PC-3 (cell line): ENCODE measurements around the gene CTTNBP2NL.

ENCODE experiments used
- EZH2 ChIP-seq: fragments of 300-600 bp; sonication (generic); IDR thresholded peaks from one replicate; pipeline ENCODE4 v1.6.1; 2017; ENCODE audit warnings: antibody characterized with exemption, mild to moderate bottlenecking, low read length; ENCODE audit not compliant: unreplicated experiment
- TF ChIP-seq, protein P1 (sequence below): fragments of 300-600 bp; sonication (generic); conservative IDR thresholded peaks from 2 replicates; pipeline ENCODE4 v1.5.1; 2017; ENCODE audit warnings: antibody characterized with exemption, low read depth, mild to moderate bottlenecking, low read length

DNA sequence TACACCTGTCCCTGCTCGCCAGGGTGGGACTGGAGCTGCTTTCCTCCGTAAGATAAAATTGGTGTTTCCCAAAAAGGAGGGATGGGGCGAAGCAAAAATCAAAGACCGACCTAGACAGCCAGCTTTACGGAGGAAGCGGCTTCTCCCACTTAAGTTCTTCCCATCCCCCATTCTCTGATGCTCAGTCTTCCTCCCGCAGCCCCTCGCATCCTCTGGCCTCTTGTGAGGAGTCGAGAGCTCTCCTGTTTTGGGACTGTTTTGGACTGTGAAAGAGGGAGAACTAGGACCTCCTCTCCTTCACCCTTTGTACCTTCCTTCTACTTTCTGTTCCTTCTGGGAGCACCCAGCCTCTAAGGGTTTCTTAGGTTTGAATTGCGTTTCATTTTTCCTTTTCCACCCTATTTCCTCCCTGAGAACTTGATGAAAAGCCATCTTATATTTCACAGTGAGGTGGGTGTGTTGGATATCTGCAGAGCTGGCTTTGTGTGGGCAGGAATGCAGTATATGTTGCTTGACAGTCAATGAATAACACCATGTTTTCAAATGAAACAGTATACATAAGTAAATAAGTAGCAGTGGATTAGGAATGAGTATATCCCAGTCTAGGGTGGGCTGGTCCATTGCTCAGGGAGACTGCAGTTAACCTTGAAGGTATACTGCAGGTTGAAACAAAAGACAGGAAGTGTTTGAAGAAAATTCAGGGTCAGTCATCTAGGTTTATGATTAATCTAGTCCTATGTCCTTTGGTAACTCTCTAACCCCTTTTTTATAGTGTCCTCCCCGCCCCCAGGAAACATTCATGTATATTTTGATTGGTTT is 848 bp downstream of the CTTNBP2NL start:
- TF ChIP-seq, protein P1, sequence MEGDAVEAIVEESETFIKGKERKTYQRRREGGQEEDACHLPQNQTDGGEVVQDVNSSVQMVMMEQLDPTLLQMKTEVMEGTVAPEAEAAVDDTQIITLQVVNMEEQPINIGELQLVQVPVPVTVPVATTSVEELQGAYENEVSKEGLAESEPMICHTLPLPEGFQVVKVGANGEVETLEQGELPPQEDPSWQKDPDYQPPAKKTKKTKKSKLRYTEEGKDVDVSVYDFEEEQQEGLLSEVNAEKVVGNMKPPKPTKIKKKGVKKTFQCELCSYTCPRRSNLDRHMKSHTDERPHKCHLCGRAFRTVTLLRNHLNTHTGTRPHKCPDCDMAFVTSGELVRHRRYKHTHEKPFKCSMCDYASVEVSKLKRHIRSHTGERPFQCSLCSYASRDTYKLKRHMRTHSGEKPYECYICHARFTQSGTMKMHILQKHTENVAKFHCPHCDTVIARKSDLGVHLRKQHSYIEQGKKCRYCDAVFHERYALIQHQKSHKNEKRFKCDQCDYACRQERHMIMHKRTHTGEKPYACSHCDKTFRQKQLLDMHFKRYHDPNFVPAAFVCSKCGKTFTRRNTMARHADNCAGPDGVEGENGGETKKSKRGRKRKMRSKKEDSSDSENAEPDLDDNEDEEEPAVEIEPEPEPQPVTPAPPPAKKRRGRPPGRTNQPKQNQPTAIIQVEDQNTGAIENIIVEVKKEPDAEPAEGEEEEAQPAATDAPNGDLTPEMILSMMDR: no peak
- TF ChIP-seq EZH2: no peak
